SKM-1 (cell line): ENCODE results near the gene FAM174C.
A peak's percentile ranks its signal among the peaks of the same experiment; 100 is the strongest.

ENCODE experiments used
- DNase-seq: peaks from one replicate; lab custom pipeline; 2025; ENCODE audit not compliant: unreplicated experiment; lab: John Stamatoyannopoulos, UW

Gene FAM174C

GRCh38 chr19:1272423-1273262 lies 2.7 kb upstream of the FAM174C start:
- DNase-seq = no peak

- no peak for DNase-seq
These were observed 1.9 kb upstream of the FAM174C start for GRCh38 chr19:1273263-1274041.

- no peak for DNase-seq
These were observed 1.1 kb upstream of the FAM174C start for GRCh38 chr19:1274081-1274851.

GRCh38 chr19:1274852-1275259 lies 474 bp upstream of the FAM174C start:
- no peak for DNase-seq

- DNase-seq = no peak
These were observed 772 bp downstream of the FAM174C start for GRCh38 chr19:1275976-1276627.

- no peak for DNase-seq
These were observed 1.3 kb downstream of the FAM174C start for GRCh38 chr19:1276628-1277022.

GRCh38 chr19:1277061-1277460 lies 1.7 kb downstream of the FAM174C start:
- no peak for DNase-seq

- DNase-seq = no peak
These were observed 2.7 kb downstream of the FAM174C start for GRCh38 chr19:1278074-1278473.

- no peak for DNase-seq
These were observed 3.7 kb downstream of the FAM174C start for GRCh38 chr19:1278713-1279660.

- DNase-seq = peak; percentile 76
These were observed 4.5 kb downstream of the FAM174C start for GRCh38 chr19:1279782-1280341.

- no peak for DNase-seq
These were observed 5.6 kb downstream of the FAM174C start for GRCh38 chr19:1280636-1281568.

GRCh38 chr19:1281569-1282287 lies 6.4 kb downstream of the FAM174C start:
- DNase-seq = no peak

GRCh38 chr19:1282588-1283206 lies 7.4 kb downstream of the FAM174C start:
- DNase-seq = no peak

GRCh38 chr19:1283207-1283916 lies 8.0 kb downstream of the FAM174C start:
- DNase-seq = no peak

- no peak for DNase-seq
These were observed 8.6 kb downstream of the FAM174C start for GRCh38 chr19:1283917-1284292.

GRCh38 chr19:1284293-1284978 lies 9.1 kb downstream of the FAM174C start:
- DNase-seq = no peak
